ENCODE measurements around the gene BRD9.

GRCh38 chr5:872301-872700 lies 20.3 kb downstream of the BRD9 start:
- TF ChIP-seq CTCF (IDR thresholded peaks at IDR 0.05) (no peak), POLR2A (IDR thresholded peaks at IDR 0.05) (no peak)

Measured in prostate gland (tissue), 2 donors.